H1 (cell line): ENCODE data around the gene AREG. TPM values are rescaled to one million over a fixed set of nuclear protein-coding genes. Genes with fewer than 3 reads are reported as not detected.

Source experiments
- ASH2L ChIP-seq: fragments of 200-600, 300-600 bp; sonication (generic); IDR thresholded peaks from one replicate; pipeline ENCODE4 v1.7.1; 2017; ENCODE audit warnings: low read length
- CEBPB ChIP-seq: IDR thresholded peaks from 2 replicates; pipeline ENCODE4 v1.6.1; 2012; ENCODE audit warnings: low read depth, low read length
- EZH2 ChIP-seq: fragments of 200-600 bp; sonication (generic); IDR thresholded peaks from 2 replicates; pipeline ENCODE4 v1.7.1; 2012; ENCODE audit warnings: low read depth, mild to moderate bottlenecking, moderate library complexity, low read length, inconsistent platforms; ENCODE audit not compliant: severe bottlenecking
- HDAC6 ChIP-seq: IDR thresholded peaks from one replicate; pipeline ENCODE4 v1.7.1; 2012; ENCODE audit warnings: low read depth, mild to moderate bottlenecking, inconsistent platforms, low read length, moderate library complexity
- KDM5A ChIP-seq: fragments of 200-600 bp; IDR thresholded peaks from 2 replicates; pipeline ENCODE4 v1.7.1; 2012; ENCODE audit warnings: mild to moderate bottlenecking, low read length, inconsistent platforms, mixed read lengths
- SIRT6 ChIP-seq: IDR thresholded peaks from one replicate; pipeline ENCODE4 v1.7.1; 2012; ENCODE audit warnings: low read length, inconsistent platforms
- SP1 ChIP-seq: IDR thresholded peaks from 2 replicates; pipeline ENCODE4 v1.6.1; 2011; ENCODE audit warnings: low read depth, low read length
- SRF ChIP-seq: IDR thresholded peaks from 2 replicates; pipeline ENCODE4 v1.6.1; 2011; ENCODE audit warnings: mild to moderate bottlenecking, low read depth, low read length, moderate library complexity
- polyA plus RNA-seq, 7 experiments: library from polyadenylated mRNA; depleted of rRNA in 3 of 7; stranded (reverse) in 5 of 7; unstranded in 2 of 7; fragments of >200 nt in 5 of 7; fragments of 200-250 nt in 2 of 7; gene quantifications; 1 replicate in 5 of 7; 2 replicates in 1 of 7; 4 replicates in 1 of 7; pipeline versions ENCODE4 v1.2.1 to v1.2.3, GENCODE V29; 2011 to 2013; ENCODE audit warnings: missing spikeins in 2 of 7, mixed read lengths in 2 of 7
- total RNA-seq: library from RNA; stranded (reverse); fragmentation: NEBNext Ultra II Directional; extraction: Animal tissue kit (Norgen Biotek cat#: 25700); gene quantifications from 2 replicates; pipeline ENCODE4 v1.2.1, GENCODE V29; 2021
- TF ChIP-seq, protein P1 (sequence below): IDR thresholded peaks from 2 replicates; pipeline ENCODE4 v1.6.1; 2011; ENCODE audit warnings: low read depth, mild to moderate bottlenecking, low read length; ENCODE audit not compliant: insufficient read depth

Gene AREG
- total and polyA plus RNA-seq, 2 of the 8 experiments (the other 6 are each of a cell fraction or from before 2014, with no cell fraction given): not detected

DNA sequence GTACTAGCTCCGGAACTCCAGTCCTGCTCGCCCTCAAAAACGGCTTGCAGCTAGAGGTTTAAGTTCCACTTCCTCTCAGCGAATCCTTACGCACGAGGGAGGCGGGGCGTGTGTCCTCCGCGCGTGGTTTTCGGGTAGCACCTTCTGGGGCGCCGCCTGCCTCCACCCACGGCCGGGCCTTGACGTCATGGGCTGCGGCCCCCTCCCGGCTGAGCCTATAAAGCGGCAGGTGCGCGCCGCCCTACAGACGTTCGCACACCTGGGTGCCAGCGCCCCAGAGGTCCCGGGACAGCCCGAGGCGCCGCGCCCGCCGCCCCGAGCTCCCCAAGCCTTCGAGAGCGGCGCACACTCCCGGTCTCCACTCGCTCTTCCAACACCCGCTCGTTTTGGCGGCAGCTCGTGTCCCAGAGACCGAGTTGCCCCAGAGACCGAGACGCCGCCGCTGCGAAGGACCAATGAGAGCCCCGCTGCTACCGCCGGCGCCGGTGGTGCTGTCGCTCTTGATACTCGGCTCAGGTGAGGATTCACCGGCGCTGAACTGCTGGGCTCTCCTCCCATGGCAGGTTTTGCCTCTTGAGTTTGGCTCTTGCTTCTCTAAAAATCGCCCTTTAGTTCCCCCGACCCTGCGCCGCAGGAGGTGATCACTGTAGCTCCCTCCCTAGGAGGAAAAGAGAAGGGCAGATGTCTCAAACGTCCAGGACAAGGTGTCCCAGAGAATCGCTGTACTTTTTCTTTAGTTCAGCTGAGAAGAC is at the start of gene AREG (continued):
- TF ChIP-seq KDM5A: no peak
- TF ChIP-seq HDAC6: no peak
- TF ChIP-seq EZH2: peak; percentile 39
- TF ChIP-seq, protein P1, sequence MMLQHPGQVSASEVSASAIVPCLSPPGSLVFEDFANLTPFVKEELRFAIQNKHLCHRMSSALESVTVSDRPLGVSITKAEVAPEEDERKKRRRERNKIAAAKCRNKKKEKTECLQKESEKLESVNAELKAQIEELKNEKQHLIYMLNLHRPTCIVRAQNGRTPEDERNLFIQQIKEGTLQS: no peak
- peak; percentile 85 for TF ChIP-seq ASH2L
- TF ChIP-seq SIRT6: no peak
- no peak for TF ChIP-seq SP1
- no peak for TF ChIP-seq CEBPB
- no peak for TF ChIP-seq SRF
